Measurements from ENCODE around the gene GPHN. TPM values are rescaled to one million over a fixed set of nuclear protein-coding genes. Genes with fewer than 3 reads are reported as not detected.

Gene GPHN
- total and polyA plus RNA-seq, 10 of the 15 experiments (the other 5 are each of a cell fraction or from before 2014, with no cell fraction given), result 22.3 to 48.8 (median 33.1) TPM

- TF ChIP-seq, protein P1, sequence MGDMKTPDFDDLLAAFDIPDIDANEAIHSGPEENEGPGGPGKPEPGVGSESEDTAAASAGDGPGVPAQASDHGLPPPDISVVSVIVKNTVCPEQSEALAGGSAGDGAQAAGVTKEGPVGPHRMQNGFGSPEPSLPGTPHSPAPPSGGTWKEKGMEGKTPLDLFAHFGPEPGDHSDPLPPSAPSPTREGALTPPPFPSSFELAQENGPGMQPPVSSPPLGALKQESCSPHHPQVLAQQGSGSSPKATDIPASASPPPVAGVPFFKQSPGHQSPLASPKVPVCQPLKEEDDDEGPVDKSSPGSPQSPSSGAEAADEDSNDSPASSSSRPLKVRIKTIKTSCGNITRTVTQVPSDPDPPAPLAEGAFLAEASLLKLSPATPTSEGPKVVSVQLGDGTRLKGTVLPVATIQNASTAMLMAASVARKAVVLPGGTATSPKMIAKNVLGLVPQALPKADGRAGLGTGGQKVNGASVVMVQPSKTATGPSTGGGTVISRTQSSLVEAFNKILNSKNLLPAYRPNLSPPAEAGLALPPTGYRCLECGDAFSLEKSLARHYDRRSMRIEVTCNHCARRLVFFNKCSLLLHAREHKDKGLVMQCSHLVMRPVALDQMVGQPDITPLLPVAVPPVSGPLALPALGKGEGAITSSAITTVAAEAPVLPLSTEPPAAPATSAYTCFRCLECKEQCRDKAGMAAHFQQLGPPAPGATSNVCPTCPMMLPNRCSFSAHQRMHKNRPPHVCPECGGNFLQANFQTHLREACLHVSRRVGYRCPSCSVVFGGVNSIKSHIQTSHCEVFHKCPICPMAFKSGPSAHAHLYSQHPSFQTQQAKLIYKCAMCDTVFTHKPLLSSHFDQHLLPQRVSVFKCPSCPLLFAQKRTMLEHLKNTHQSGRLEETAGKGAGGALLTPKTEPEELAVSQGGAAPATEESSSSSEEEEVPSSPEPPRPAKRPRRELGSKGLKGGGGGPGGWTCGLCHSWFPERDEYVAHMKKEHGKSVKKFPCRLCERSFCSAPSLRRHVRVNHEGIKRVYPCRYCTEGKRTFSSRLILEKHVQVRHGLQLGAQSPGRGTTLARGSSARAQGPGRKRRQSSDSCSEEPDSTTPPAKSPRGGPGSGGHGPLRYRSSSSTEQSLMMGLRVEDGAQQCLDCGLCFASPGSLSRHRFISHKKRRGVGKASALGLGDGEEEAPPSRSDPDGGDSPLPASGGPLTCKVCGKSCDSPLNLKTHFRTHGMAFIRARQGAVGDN (IDR thresholded peaks at IDR 0.05), result no peak
- TF ChIP-seq SREBF2 (IDR thresholded peaks at IDR 0.05; ENCODE audit: low read length), result no peak
- TF ChIP-seq HDAC2 (IDR thresholded peaks at IDR 0.05), result no peak
- no peak for TF ChIP-seq NR2C2 (IDR thresholded peaks at IDR 0.05; ENCODE audit: borderline replicate concordance, control insufficient read depth, insufficient read length, low read depth)
- TF ChIP-seq BHLHE40 (IDR thresholded peaks at IDR 0.05; ENCODE audit: borderline replicate concordance in 1 of 2, low read depth in 2 of 2, low read length in 1 of 2), result no peak
- peak; percentile 33; the same call in 1 of the 2 replicates for TF ChIP-seq RB1 (IDR thresholded peaks at IDR 0.05; ENCODE audit: borderline replicate concordance)
- TF ChIP-seq YY1 (IDR thresholded peaks at IDR 0.05; ENCODE audit: low read depth, low read length), result 0 out of 2 replicates have a peak, but pooled peaks have one; percentile 17
Observed at GRCh38 chr14:66624336-66624937, 116.5 kb downstream of the GPHN start (continued).

GRCh38 chr14:66628636-66629035, 120.7 kb downstream of the GPHN start:
- no peak for ATAC-seq
- Histone ChIP-seq H4K20me1 (ENCODE audit: control insufficient read depth, insufficient read depth) (no peaks in the 10 kb centered on the region), H3K36me3 (ENCODE audit: control insufficient read depth in 2 of 2, insufficient read depth in 2 of 2, low read length in 1 of 2) (no peaks in the 10 kb centered on the region), H3K9ac (ENCODE audit: control insufficient read depth, insufficient read depth, low read length) (no peak overlapping the region), H3K79me2 (ENCODE audit: control insufficient read depth, insufficient read depth, low read length) (peaks cover 12% of the 10 kb centered on the region), H2AFZ (ENCODE audit: control insufficient read depth, low read depth, low read length) (no peak overlapping the region), H3K4me2 (ENCODE audit: control insufficient read depth, insufficient read depth) (no peak overlapping the region), H3K27ac (ENCODE audit: control insufficient read depth, insufficient read depth) (no peak overlapping the region), H3K4me3 (no peak overlapping the region), H3K27me3 (replicated peaks in 1 of 2; ENCODE audit: control insufficient read depth in 2 of 2, insufficient read depth in 2 of 2, low read length in 1 of 2) (no peaks in the 10 kb centered on the region), H3K4me1 (ENCODE audit: control insufficient read depth, insufficient read depth, low read length) (no peaks in the 10 kb centered on the region), H3K9me3 (replicated peaks; ENCODE audit: control insufficient read depth, insufficient read depth, low read length) (peaks cover 2% of the 10 kb centered on the region; the same call in 2 of the 3 replicates)
- in situ Hi-C loops (cut with MboI) (no loop called here), intact Hi-C loops (cut with micrococcal nuclease; ENCODE audit: unreplicated experiment) (loop anchor here (10.0 kb wide), 2 partner anchors 264 to 656 kb away; no protein-coding TSS in a partner anchor)
- POLR2A ChIA-PET, result no interaction called here
- BruUV-seq (replicated peaks), result no TSS peak
- DNase-seq (ENCODE audit: low read depth, low spot score), result no peak
- RAD21 ChIA-PET (ENCODE audit: unreplicated experiment), result no interaction called here
- TF ChIP-seq USF2 (IDR thresholded peaks at IDR 0.05; ENCODE audit: borderline replicate concordance, low read depth, low read length) (no peak), ZZZ3 (IDR thresholded peaks at IDR 0.05; ENCODE audit: control insufficient read depth, insufficient read length, low read depth) (no peak), FOS (IDR thresholded peaks at IDR 0.05; ENCODE audit: borderline replicate concordance, extremely low read depth, insufficient read length) (no peak), NFIC (IDR thresholded peaks at IDR 0.05; ENCODE audit: low read depth, low read length) (no peak), RCOR1 (conservative IDR thresholded peaks at IDR 0.05; ENCODE audit: low read depth, low read length) (no peak), LARP7 (IDR thresholded peaks at IDR 0.05) (no peak), RBBP5 (conservative IDR thresholded peaks at IDR 0.05) (no peak), SUZ12 (IDR thresholded peaks at IDR 0.05; ENCODE audit: unreplicated experiment) (no peak), SMARCA5 (IDR thresholded peaks at IDR 0.05) (no peak), NFYA (IDR thresholded peaks at IDR 0.05; ENCODE audit: borderline replicate concordance, low read depth, low read length) (no peak)
- TF ChIP-seq, protein P2, sequence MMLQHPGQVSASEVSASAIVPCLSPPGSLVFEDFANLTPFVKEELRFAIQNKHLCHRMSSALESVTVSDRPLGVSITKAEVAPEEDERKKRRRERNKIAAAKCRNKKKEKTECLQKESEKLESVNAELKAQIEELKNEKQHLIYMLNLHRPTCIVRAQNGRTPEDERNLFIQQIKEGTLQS (IDR thresholded peaks at IDR 0.05; ENCODE audit: borderline replicate concordance, extremely low read depth, low read depth, low read length), result no peak
- no peak for FAIRE-seq
- SMC1A ChIA-PET (ENCODE audit: uncharacterized antibody, unreplicated experiment), result interaction anchor here (0.7 to 1.7 kb wide), 5 partner anchors 9 to 125 kb away, joined by 3 to 7 read pairs (median 4); no protein-coding TSS in a partner anchor
- CTCF ChIA-PET, result interaction anchor here (0.6 to 1.1 kb wide), 3 partner anchors 11 to 279 kb away, joined by 3 to 4 read pairs (median 3); no protein-coding TSS in a partner anchor
